Measurements from ENCODE around the gene NNMT.

- TF ChIP-seq RBM17 (IDR thresholded peaks at IDR 0.05; ENCODE audit: borderline replicate concordance, low read depth, low read length): no peak
- TF ChIP-seq EP400 (IDR thresholded peaks at IDR 0.05): no peak
- no peak for TF ChIP-seq JUNB (CRISPR knock-in tag; conservative IDR thresholded peaks at IDR 0.05)
- no peak for TF ChIP-seq CTCF (IDR thresholded peaks at IDR 0.05 in 2 of 3, conservative IDR thresholded peaks at IDR 0.05 in 1 of 3; ENCODE audit: insufficient read depth in 2 of 3, low read depth in 1 of 3, low read length in 3 of 3)
- no peak for TF ChIP-seq CREB1 (IDR thresholded peaks at IDR 0.05)
- no peak for TF ChIP-seq CREB1 (CRISPR knock-in tag; IDR thresholded peaks at IDR 0.05)
- no peak for TF ChIP-seq KLF6 (CRISPR knock-in tag; IDR thresholded peaks at IDR 0.05; ENCODE audit: borderline replicate concordance)
- no peak for TF ChIP-seq PHF8 (IDR thresholded peaks at IDR 0.05; ENCODE audit: borderline replicate concordance, low read length)
- no peak for TF ChIP-seq ZNF124 (CRISPR knock-in tag; IDR thresholded peaks at IDR 0.05)
- TF ChIP-seq ERF (CRISPR knock-in tag; IDR thresholded peaks at IDR 0.05): no peak
- no peak for TF ChIP-seq SRF (CRISPR knock-in tag; IDR thresholded peaks at IDR 0.05)
- TF ChIP-seq MXI1 (IDR thresholded peaks at IDR 0.05; ENCODE audit: low read depth, low read length): no peak
- TF ChIP-seq, protein P1, sequence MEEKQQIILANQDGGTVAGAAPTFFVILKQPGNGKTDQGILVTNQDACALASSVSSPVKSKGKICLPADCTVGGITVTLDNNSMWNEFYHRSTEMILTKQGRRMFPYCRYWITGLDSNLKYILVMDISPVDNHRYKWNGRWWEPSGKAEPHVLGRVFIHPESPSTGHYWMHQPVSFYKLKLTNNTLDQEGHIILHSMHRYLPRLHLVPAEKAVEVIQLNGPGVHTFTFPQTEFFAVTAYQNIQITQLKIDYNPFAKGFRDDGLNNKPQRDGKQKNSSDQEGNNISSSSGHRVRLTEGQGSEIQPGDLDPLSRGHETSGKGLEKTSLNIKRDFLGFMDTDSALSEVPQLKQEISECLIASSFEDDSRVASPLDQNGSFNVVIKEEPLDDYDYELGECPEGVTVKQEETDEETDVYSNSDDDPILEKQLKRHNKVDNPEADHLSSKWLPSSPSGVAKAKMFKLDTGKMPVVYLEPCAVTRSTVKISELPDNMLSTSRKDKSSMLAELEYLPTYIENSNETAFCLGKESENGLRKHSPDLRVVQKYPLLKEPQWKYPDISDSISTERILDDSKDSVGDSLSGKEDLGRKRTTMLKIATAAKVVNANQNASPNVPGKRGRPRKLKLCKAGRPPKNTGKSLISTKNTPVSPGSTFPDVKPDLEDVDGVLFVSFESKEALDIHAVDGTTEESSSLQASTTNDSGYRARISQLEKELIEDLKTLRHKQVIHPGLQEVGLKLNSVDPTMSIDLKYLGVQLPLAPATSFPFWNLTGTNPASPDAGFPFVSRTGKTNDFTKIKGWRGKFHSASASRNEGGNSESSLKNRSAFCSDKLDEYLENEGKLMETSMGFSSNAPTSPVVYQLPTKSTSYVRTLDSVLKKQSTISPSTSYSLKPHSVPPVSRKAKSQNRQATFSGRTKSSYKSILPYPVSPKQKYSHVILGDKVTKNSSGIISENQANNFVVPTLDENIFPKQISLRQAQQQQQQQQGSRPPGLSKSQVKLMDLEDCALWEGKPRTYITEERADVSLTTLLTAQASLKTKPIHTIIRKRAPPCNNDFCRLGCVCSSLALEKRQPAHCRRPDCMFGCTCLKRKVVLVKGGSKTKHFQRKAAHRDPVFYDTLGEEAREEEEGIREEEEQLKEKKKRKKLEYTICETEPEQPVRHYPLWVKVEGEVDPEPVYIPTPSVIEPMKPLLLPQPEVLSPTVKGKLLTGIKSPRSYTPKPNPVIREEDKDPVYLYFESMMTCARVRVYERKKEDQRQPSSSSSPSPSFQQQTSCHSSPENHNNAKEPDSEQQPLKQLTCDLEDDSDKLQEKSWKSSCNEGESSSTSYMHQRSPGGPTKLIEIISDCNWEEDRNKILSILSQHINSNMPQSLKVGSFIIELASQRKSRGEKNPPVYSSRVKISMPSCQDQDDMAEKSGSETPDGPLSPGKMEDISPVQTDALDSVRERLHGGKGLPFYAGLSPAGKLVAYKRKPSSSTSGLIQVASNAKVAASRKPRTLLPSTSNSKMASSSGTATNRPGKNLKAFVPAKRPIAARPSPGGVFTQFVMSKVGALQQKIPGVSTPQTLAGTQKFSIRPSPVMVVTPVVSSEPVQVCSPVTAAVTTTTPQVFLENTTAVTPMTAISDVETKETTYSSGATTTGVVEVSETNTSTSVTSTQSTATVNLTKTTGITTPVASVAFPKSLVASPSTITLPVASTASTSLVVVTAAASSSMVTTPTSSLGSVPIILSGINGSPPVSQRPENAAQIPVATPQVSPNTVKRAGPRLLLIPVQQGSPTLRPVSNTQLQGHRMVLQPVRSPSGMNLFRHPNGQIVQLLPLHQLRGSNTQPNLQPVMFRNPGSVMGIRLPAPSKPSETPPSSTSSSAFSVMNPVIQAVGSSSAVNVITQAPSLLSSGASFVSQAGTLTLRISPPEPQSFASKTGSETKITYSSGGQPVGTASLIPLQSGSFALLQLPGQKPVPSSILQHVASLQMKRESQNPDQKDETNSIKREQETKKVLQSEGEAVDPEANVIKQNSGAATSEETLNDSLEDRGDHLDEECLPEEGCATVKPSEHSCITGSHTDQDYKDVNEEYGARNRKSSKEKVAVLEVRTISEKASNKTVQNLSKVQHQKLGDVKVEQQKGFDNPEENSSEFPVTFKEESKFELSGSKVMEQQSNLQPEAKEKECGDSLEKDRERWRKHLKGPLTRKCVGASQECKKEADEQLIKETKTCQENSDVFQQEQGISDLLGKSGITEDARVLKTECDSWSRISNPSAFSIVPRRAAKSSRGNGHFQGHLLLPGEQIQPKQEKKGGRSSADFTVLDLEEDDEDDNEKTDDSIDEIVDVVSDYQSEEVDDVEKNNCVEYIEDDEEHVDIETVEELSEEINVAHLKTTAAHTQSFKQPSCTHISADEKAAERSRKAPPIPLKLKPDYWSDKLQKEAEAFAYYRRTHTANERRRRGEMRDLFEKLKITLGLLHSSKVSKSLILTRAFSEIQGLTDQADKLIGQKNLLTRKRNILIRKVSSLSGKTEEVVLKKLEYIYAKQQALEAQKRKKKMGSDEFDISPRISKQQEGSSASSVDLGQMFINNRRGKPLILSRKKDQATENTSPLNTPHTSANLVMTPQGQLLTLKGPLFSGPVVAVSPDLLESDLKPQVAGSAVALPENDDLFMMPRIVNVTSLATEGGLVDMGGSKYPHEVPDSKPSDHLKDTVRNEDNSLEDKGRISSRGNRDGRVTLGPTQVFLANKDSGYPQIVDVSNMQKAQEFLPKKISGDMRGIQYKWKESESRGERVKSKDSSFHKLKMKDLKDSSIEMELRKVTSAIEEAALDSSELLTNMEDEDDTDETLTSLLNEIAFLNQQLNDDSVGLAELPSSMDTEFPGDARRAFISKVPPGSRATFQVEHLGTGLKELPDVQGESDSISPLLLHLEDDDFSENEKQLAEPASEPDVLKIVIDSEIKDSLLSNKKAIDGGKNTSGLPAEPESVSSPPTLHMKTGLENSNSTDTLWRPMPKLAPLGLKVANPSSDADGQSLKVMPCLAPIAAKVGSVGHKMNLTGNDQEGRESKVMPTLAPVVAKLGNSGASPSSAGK (IDR thresholded peaks at IDR 0.05): no peak
- no peak for TF ChIP-seq ZNF316 (IDR thresholded peaks at IDR 0.05)
These were observed 21.0 kb downstream of the NNMT start for GRCh38 chr11:114316980-114317786.

All from K562 (cell line).